GM23338 (cell line): ENCODE measurements around the gene MKLN1. TPM values are rescaled to one million over a fixed set of nuclear protein-coding genes. Genes with fewer than 3 reads are reported as not detected.

Experiments used
- ATAC-seq: fragments of 200-7000 bp; cut with Tn5 transposase; 3 replicates; pipeline ENCODE4 v1.9.1; 2020
- DNase-seq: peaks from one replicate; pipeline ENCODE4 v3.0.0-alpha.2; 2015; ENCODE audit warnings: low spot score
- H2AFZ ChIP-seq: fragments of 200-600 bp; sonication (generic); 2 replicates; pipeline ENCODE4 v1.8.0; 2016; ENCODE audit warnings: antibody characterized with exemption, mild to moderate bottlenecking, moderate library complexity
- H3F3A ChIP-seq: fragments of 200-600 bp; sonication (generic); replicated peaks from 2 replicates; pipeline ENCODE4 v1.8.0; 2017; ENCODE audit warnings: antibody characterized with exemption, mixed run types, low read depth
- H3K27ac ChIP-seq: fragments of 200-600 bp; sonication (generic); 2 replicates; pipeline ENCODE4 v1.6.1; 2016; ENCODE audit warnings: low read depth
- H3K27me3 ChIP-seq: fragments of 200-600 bp; sonication (generic); 2 replicates; pipeline ENCODE4 v1.8.0; 2016; ENCODE audit warnings: mild to moderate bottlenecking, mixed run types, moderate library complexity; ENCODE audit not compliant: insufficient read depth
- H3K36me3 ChIP-seq: fragments of 200-600 bp; sonication (generic); 2 replicates; pipeline ENCODE4 v1.8.0; 2016; ENCODE audit warnings: mild to moderate bottlenecking; ENCODE audit not compliant: insufficient read depth
- H3K4me1 ChIP-seq: fragments of 200-600 bp; sonication (generic); 2 replicates; pipeline ENCODE4 v1.8.0; 2016; ENCODE audit warnings: mild to moderate bottlenecking, moderate library complexity; ENCODE audit not compliant: insufficient read depth
- H3K4me2 ChIP-seq: fragments of 200-600 bp; sonication (generic); 2 replicates; pipeline ENCODE4 v1.7.1; 2017; ENCODE audit warnings: mixed run types
- H3K4me3 ChIP-seq: fragments of 200-600 bp; sonication (generic); 2 replicates; pipeline ENCODE4 v1.6.1; 2016; ENCODE audit warnings: mixed run types
- H3K79me2 ChIP-seq: fragments of 200-600 bp; sonication (generic); replicated peaks from 2 replicates; pipeline ENCODE4 v1.8.0; 2017; ENCODE audit warnings: mild to moderate bottlenecking; ENCODE audit not compliant: insufficient read depth
- H3K9me2 ChIP-seq: fragments of 200-600 bp; sonication (generic); 2 replicates; pipeline ENCODE4 v1.8.0; 2017; ENCODE audit not compliant: insufficient read depth
- H4K20me1 ChIP-seq: fragments of 200-600 bp; sonication (generic); replicated peaks from 2 replicates; pipeline ENCODE4 v1.8.0; 2017; ENCODE audit warnings: mild to moderate bottlenecking; ENCODE audit not compliant: insufficient read depth
- H3K27ac Mint-ChIP-seq: 2 replicates; pipeline ENCODE4 v1.8.0; 2020; ENCODE audit warnings: inconsistent platforms, mild to moderate bottlenecking, moderate library complexity, mixed read lengths
- H3K27me3 Mint-ChIP-seq: 3 replicates; pipeline ENCODE4 v1.8.0; 2022; ENCODE audit warnings: low read depth, mild to moderate bottlenecking, moderate library complexity, mixed read lengths, inconsistent platforms; ENCODE audit not compliant: insufficient read depth, poor library complexity
- H3K36me3 Mint-ChIP-seq: 3 replicates; pipeline ENCODE4 v1.8.0; 2021; ENCODE audit warnings: low read depth, mild to moderate bottlenecking, inconsistent platforms, moderate library complexity, mixed read lengths
- H3K4me1 Mint-ChIP-seq: 3 replicates; pipeline ENCODE4 v1.8.0; 2020; ENCODE audit warnings: mild to moderate bottlenecking, inconsistent platforms, mixed read lengths
- H3K4me3 Mint-ChIP-seq: 3 replicates; pipeline ENCODE4 v1.8.0; 2021; ENCODE audit warnings: moderate library complexity, mild to moderate bottlenecking, inconsistent platforms, mixed read lengths
- H3K9me3 Mint-ChIP-seq: 3 replicates; pipeline ENCODE4 v1.8.0; 2020; ENCODE audit warnings: moderate library complexity, mild to moderate bottlenecking, inconsistent platforms, mixed read lengths
- CREB1 ChIP-seq: fragments of 250-450 bp; sonication (Bioruptor Pico); IDR thresholded peaks from 2 replicates; pipeline ENCODE4 v1.5.0; 2020; ENCODE audit warnings: low read depth, mild to moderate bottlenecking, moderate library complexity
- CTCF ChIP-seq, 2 experiments: fragments of 200-600 bp in 1 of 2; sonication (generic) in 1 of 2; conservative IDR thresholded peaks; 2 replicates each; pipeline versions ENCODE4 v1.5.1 to v1.6.1; 2016 to 2017; ENCODE audit warnings: antibody characterized with exemption in 2 of 2, low read depth in 2 of 2, mild to moderate bottlenecking in 2 of 2, moderate library complexity in 1 of 2
- EZH2 ChIP-seq: fragments of 200-600 bp; sonication (generic); IDR thresholded peaks from one replicate; pipeline ENCODE4 v1.8.0; 2017; ENCODE audit warnings: antibody characterized with exemption, mild to moderate bottlenecking, low read depth; ENCODE audit not compliant: unreplicated experiment
- EZH2phosphoT487 ChIP-seq: fragments of 200-600 bp; sonication (generic); IDR thresholded peaks from one replicate; pipeline ENCODE4 v1.8.1; 2018; ENCODE audit warnings: antibody characterized with exemption; ENCODE audit not compliant: unreplicated experiment
- JUNB ChIP-seq: IDR thresholded peaks from one replicate; pipeline ENCODE4 v1.6.1; 2016; ENCODE audit warnings: antibody characterized with exemption; ENCODE audit not compliant: unreplicated experiment
- NANOG ChIP-seq: IDR thresholded peaks from 2 replicates; pipeline ENCODE4 v1.6.1; 2016; ENCODE audit warnings: antibody characterized with exemption, borderline replicate concordance
- POLR2AphosphoS5 ChIP-seq: IDR thresholded peaks from 2 replicates; pipeline ENCODE4 v1.6.1; 2016; ENCODE audit warnings: antibody characterized with exemption, low read depth
- STAT1 ChIP-seq: IDR thresholded peaks from one replicate; pipeline ENCODE4 v1.6.1; 2016; ENCODE audit warnings: antibody characterized with exemption; ENCODE audit not compliant: unreplicated experiment
- ZNF114 ChIP-seq: fragments of 250-450 bp; sonication (Bioruptor Pico); IDR thresholded peaks from 2 replicates; pipeline ENCODE4 v1.5.0; 2020; ENCODE audit warnings: mild to moderate bottlenecking, moderate library complexity
- ZNF331 ChIP-seq: fragments of 250-450 bp; sonication (Bioruptor Pico); IDR thresholded peaks from 2 replicates; pipeline ENCODE4 v1.5.0; 2020; ENCODE audit warnings: low read depth, mild to moderate bottlenecking, moderate library complexity
- polyA plus RNA-seq: library from polyadenylated mRNA; unstranded; fragments of >200 nt; fragmentation: Nextera tagmentation; extraction: Ambion mirVana; gene quantifications from 2 replicates; pipeline ENCODE4 v1.2.1, GENCODE V29; 2016
- total RNA-seq: library from RNA; depleted of rRNA; stranded (reverse); fragments of >200 nt; shearing (Covaris generic); gene quantifications from 2 replicates; pipeline ENCODE4 v1.2.3, GENCODE V29; 2014
- TF ChIP-seq, protein P1 (sequence below): IDR thresholded peaks from 2 replicates; pipeline ENCODE4 v1.6.1; 2016; ENCODE audit warnings: antibody characterized with exemption
- TF ChIP-seq, protein P2 (sequence below): IDR thresholded peaks from one replicate; pipeline ENCODE4 v1.6.1; 2018; ENCODE audit warnings: antibody characterized with exemption; ENCODE audit not compliant: unreplicated experiment

Gene MKLN1
- total and polyA plus RNA-seq, 2 experiments from 2014 or later, result 25.3 to 46.5 TPM

DNA sequence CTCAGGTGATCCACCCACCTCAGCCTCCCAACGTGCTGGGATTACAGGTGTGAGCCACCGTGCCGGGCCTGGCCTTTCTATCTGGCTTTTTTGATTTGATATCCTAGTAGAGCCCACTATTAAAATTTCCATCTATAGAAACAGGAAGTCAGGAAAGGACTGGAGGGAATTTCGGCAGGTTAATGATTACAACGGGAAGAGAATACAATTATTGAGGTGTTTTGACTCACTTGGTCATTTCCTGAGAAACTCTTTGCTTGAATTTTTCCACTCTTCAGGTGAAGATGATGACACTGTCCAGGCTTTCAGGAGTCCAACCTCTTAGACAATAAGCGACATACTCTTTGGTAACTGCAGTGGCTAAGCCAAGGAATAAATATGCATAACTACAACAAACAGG is 1.1 kb upstream of the MKLN1 start (continued):
- TF ChIP-seq EZH2phosphoT487, result no peak

GRCh38 chr7:131327049-131327625 is 539 bp upstream of the MKLN1 start:
- ATAC-seq (peak; percentile 31), DNase-seq (peak; percentile 72)
- Histone ChIP-seq H3K36me3 (no peaks in the 10 kb centered on the region), H4K20me1 (peaks cover 16% of the 10 kb centered on the region), H3K9me2 (no peaks in the 10 kb centered on the region), H3K4me3 (peak overlapping the region; percentile 89), H3K27ac (peak overlapping the region; percentile 90), H3K79me2 (peaks cover 43% of the 10 kb centered on the region), H3F3A (no peaks in the 10 kb centered on the region), H3K4me2 (peak overlapping the region; percentile 82), H2AFZ (peak overlapping the region; percentile 93), H3K4me1 (peaks cover 37% of the 10 kb centered on the region), H3K27me3 (no peaks in the 10 kb centered on the region)
- no peaks in the 10 kb centered on the region for H3K36me3 Mint-ChIP-seq
- peak overlapping the region; percentile 79 for H3K27ac Mint-ChIP-seq
- H3K4me3 Mint-ChIP-seq, result peak overlapping the region; percentile 94
- TF ChIP-seq CREB1 (CRISPR knock-in tag) (no peak), ZNF331 (CRISPR knock-in tag) (no peak), ZNF114 (CRISPR knock-in tag) (no peak), POLR2AphosphoS5 (no peak), CTCF (conservative IDR thresholded peaks at IDR 0.05; ENCODE audit: low read depth in 2 of 2) (no peak), NANOG (no peak)
- H3K9me3 Mint-ChIP-seq, result no peaks in the 10 kb centered on the region
- no peaks in the 10 kb centered on the region for H3K27me3 Mint-ChIP-seq
- H3K4me1 Mint-ChIP-seq, result peaks cover 42% of the 10 kb centered on the region

GRCh38 chr7:131328377-131329175 is 900 bp downstream of the MKLN1 start:
- H3K36me3 Mint-ChIP-seq, result peaks cover 7% of the 10 kb centered on the region; the same call in 2 of the 3 replicates
- Histone ChIP-seq H3K4me2 (peak overlapping the region; percentile 82), H3K4me3 (peak overlapping the region; percentile 89), H3K4me1 (peaks cover 31% of the 10 kb centered on the region), H3F3A (no peaks in the 10 kb centered on the region), H3K27ac (peak overlapping the region; percentile 95), H3K79me2 (peaks cover 58% of the 10 kb centered on the region), H3K27me3 (no peaks in the 10 kb centered on the region), H3K36me3 (no peaks in the 10 kb centered on the region), H3K9me2 (no peaks in the 10 kb centered on the region), H2AFZ (peak overlapping the region; percentile 80), H4K20me1 (peaks cover 16% of the 10 kb centered on the region)
- DNase-seq (no peak), ATAC-seq (no peak)
- H3K27ac Mint-ChIP-seq, result peak overlapping the region; percentile 95
- H3K27me3 Mint-ChIP-seq, result no peaks in the 10 kb centered on the region
- peak overlapping the region; percentile 94 for H3K4me3 Mint-ChIP-seq
- H3K4me1 Mint-ChIP-seq, result peaks cover 33% of the 10 kb centered on the region
- H3K9me3 Mint-ChIP-seq, result no peaks in the 10 kb centered on the region
- TF ChIP-seq POLR2AphosphoS5 (no peak), JUNB (no peak), CREB1 (CRISPR knock-in tag) (no peak), STAT1 (no peak), ZNF114 (CRISPR knock-in tag) (no peak), NANOG (no peak), EZH2 (no peak), EZH2phosphoT487 (no peak), ZNF331 (CRISPR knock-in tag) (no peak)
- TF ChIP-seq, protein P1, sequence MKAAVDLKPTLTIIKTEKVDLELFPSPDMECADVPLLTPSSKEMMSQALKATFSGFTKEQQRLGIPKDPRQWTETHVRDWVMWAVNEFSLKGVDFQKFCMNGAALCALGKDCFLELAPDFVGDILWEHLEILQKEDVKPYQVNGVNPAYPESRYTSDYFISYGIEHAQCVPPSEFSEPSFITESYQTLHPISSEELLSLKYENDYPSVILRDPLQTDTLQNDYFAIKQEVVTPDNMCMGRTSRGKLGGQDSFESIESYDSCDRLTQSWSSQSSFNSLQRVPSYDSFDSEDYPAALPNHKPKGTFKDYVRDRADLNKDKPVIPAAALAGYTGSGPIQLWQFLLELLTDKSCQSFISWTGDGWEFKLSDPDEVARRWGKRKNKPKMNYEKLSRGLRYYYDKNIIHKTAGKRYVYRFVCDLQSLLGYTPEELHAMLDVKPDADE, result no peak
- TF ChIP-seq, protein P2, sequence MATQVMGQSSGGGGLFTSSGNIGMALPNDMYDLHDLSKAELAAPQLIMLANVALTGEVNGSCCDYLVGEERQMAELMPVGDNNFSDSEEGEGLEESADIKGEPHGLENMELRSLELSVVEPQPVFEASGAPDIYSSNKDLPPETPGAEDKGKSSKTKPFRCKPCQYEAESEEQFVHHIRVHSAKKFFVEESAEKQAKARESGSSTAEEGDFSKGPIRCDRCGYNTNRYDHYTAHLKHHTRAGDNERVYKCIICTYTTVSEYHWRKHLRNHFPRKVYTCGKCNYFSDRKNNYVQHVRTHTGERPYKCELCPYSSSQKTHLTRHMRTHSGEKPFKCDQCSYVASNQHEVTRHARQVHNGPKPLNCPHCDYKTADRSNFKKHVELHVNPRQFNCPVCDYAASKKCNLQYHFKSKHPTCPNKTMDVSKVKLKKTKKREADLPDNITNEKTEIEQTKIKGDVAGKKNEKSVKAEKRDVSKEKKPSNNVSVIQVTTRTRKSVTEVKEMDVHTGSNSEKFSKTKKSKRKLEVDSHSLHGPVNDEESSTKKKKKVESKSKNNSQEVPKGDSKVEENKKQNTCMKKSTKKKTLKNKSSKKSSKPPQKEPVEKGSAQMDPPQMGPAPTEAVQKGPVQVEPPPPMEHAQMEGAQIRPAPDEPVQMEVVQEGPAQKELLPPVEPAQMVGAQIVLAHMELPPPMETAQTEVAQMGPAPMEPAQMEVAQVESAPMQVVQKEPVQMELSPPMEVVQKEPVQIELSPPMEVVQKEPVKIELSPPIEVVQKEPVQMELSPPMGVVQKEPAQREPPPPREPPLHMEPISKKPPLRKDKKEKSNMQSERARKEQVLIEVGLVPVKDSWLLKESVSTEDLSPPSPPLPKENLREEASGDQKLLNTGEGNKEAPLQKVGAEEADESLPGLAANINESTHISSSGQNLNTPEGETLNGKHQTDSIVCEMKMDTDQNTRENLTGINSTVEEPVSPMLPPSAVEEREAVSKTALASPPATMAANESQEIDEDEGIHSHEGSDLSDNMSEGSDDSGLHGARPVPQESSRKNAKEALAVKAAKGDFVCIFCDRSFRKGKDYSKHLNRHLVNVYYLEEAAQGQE, result no peak
